Kidney capillary endothelial cell (primary cell): ENCODE results near the gene ERVK3-1.
"Not testable (repeated sequence)": the region's sequence is repeated elsewhere in the genome, so short reads cannot be mapped to it uniquely, and the experiment has no call there.

Experiments used
- DNase-seq: peaks from one replicate; pipeline ENCODE4 v3.0.0-alpha.2; 2018; ENCODE audit warnings: low spot score

Gene ERVK3-1

GRCh38 chr19:58305065-58305931, at the start of gene ERVK3-1:
Gene ERVK3-1 (plus strand): TSS chr19:58305377. CDS start chr19:58312169, 6,792 bp downstream.
- peak; percentile 99 for DNase-seq

- DNase-seq = not testable (repeated sequence)
Measured at GRCh38 chr19:58258259-58258658, 46.9 kb upstream of the ERVK3-1 start.

GRCh38 chr19:58261600-58261967, 43.6 kb upstream of the ERVK3-1 start:
- no peak for DNase-seq

GRCh38 chr19:58261968-58262921, 42.9 kb upstream of the ERVK3-1 start:
- no peak for DNase-seq

- DNase-seq = no peak
Measured at GRCh38 chr19:58262922-58263296, 42.3 kb upstream of the ERVK3-1 start.

GRCh38 chr19:58265100-58265499, 40.1 kb upstream of the ERVK3-1 start:
- no peak for DNase-seq

- DNase-seq = no peak
Measured at GRCh38 chr19:58268344-58268743, 36.8 kb upstream of the ERVK3-1 start.

- DNase-seq = no peak
Measured at GRCh38 chr19:58274771-58275201, 30.4 kb upstream of the ERVK3-1 start.

- DNase-seq = no peak
Measured at GRCh38 chr19:58275564-58275963, 29.6 kb upstream of the ERVK3-1 start.

GRCh38 chr19:58277197-58277596, 28.0 kb upstream of the ERVK3-1 start:
- DNase-seq = no peak

- DNase-seq = no peak
Measured at GRCh38 chr19:58277748-58278540, 27.2 kb upstream of the ERVK3-1 start.

- peak; percentile 98 for DNase-seq
Measured at GRCh38 chr19:58278541-58279041, 26.6 kb upstream of the ERVK3-1 start, which contains the start of gene ZNF8. Gene ZNF8 (plus strand): TSS chr19:58278955. CDS start chr19:58279082, 127 bp downstream.

- peak; percentile 38 for DNase-seq
Measured at GRCh38 chr19:58279042-58279924, 25.9 kb upstream of the ERVK3-1 start.

GRCh38 chr19:58279925-58280316, 25.3 kb upstream of the ERVK3-1 start:
- no peak for DNase-seq

- DNase-seq = no peak
Measured at GRCh38 chr19:58284199-58284598, 21.0 kb upstream of the ERVK3-1 start.

- no peak for DNase-seq
Measured at GRCh38 chr19:58291943-58292342, 13.2 kb upstream of the ERVK3-1 start.

GRCh38 chr19:58294743-58295374, 10.3 kb upstream of the ERVK3-1 start:
- no peak for DNase-seq

GRCh38 chr19:58296104-58296503, 9.1 kb upstream of the ERVK3-1 start:
- no peak for DNase-seq

- DNase-seq = no peak
Measured at GRCh38 chr19:58300620-58301019, 4.6 kb upstream of the ERVK3-1 start.

- no peak for DNase-seq
Measured at GRCh38 chr19:58304255-58304654, 922 bp upstream of the ERVK3-1 start.
